ENCODE measurements around the gene SLCO1B1.

Gene SLCO1B1

DNA sequence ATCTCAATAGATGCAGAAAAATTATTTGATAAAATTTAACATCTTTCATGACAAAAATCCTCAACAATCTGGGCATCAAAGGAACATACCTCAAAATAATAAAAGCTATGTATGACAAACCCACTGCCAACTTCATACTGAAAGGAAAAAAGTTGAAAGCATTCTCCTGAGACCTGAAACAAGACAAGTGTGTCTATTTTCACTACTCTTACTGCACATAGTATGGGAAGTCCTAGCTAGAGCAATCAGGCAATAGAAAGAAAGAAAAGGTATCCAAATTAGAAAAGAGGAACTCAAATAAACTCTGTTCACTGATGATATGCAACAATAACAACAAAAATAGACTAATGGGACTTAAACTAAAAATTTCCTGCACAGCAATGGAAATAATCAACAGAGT, 90.1 kb downstream of the SLCO1B1 start:
- DNase-seq: no peak

DNA sequence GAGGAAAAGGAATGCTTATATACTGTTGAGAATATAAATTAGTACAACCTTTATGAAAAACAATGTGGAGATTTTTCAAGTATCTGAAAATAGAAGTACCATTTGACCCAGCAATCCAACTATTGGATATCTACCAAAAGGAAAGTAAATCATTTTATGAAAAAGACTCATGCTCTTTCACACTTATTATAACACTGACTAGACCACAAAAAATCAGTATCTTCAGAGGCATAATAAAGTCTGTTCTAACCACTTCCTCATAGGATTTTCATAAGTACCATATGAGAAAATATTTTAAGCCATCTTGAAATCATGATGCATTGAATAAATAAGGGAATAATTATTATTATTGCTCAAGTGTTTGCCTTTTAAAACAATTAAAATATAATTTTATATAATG, 90.8 kb downstream of the SLCO1B1 start:
- peak; percentile 30 to 57 for DNase-seq

DNA sequence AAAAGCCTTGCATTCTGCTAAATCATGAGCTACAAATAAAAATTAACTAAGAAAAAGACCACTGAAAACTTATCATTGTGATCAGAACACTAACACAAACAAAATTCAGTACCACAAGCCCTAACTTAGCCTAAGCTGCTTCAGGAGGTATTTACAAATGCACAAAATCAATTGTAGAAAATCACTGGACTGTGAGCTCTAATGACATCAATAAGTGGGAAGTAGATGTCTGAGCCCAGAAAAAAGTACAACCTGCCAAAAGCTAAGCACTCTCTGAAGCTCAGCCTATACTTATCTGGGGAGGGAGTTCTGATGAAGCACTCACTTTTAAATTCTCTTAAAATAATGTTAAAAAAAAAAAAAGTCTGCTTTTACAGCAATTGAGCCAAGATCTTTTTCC, 92.9 kb downstream of the SLCO1B1 start:
- DNase-seq: no peak

DNA sequence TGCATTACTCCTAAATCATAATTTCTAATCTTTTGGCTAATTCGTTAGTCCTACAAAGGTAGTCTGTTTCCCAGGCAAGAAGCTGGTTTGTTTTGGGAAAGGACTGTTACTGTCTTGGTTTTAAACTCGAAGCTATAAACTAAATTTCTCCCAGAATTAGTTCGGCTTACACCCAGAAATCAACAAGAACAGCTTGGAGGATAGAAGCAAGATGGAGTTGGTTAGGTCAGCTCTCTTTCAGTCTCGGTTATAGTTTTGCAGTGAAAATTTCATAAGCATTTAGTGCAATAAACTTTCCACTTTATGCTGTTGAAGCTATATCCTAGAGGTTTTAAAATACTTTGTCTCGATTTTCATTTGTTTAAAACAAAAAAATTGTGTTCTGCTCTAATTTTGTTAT, 103.4 kb downstream of the SLCO1B1 start:
- DNase-seq: no peak

DNA sequence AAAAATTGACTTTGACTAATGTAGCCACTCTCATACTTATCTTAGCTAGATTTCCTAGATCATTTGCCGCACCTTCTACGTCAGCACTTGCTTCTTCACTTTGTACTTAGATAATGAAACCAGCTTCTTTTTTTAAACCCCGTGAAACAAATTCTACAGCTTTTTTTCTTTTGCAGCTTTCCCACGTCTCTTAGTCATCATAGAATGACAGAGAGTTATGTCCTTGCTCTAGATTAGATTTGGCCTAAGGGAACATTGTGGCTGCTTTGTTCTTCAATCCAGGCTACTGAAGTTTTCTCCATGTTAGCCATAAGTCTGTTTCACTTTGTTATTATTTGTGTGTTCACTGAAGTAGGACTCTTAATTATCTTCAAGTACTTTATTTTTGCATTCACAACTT, 108.9 kb downstream of the SLCO1B1 start:
- DNase-seq: no peak

DNA sequence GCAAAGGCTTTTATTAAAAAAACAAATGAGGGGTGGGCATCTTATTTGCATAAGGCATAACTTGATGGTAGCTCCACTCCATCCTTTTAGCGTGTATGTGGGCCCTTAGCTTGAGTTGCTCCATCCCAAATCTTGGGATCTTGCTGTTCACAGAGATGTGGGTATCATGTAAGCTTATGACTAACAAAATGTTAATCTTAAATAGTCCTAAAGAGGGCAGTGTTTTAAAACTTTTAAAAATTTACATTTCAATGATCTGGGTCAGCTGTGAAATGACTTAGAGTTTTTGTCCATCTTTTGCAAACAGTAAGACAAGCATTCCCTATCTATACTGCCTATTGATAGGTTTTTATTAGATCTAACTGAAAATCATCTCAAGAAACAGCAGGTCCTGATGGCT, 117.7 kb downstream of the SLCO1B1 start:
- peak; percentile 44 to 69 for DNase-seq

DNA sequence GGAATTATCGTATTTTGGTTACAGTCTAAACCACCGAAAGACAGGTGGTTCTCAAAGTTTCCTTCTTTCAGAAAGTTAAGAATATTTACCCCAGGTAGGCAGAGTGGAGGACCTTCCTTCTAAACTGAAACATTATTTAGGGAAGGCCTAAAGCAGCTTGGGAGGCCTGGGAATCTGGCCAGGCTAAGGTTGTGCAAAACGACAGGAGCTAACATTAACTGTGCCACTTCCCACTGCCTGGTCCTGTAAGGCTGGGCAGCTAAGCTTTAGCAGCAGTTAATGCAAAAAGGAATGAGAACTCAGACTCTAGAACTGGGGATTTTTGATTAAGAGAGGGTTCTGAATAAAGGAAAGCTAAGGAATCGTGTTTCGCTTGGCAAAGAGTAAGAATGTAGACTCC, 121.1 kb downstream of the SLCO1B1 start:
- no peak for DNase-seq

DNA sequence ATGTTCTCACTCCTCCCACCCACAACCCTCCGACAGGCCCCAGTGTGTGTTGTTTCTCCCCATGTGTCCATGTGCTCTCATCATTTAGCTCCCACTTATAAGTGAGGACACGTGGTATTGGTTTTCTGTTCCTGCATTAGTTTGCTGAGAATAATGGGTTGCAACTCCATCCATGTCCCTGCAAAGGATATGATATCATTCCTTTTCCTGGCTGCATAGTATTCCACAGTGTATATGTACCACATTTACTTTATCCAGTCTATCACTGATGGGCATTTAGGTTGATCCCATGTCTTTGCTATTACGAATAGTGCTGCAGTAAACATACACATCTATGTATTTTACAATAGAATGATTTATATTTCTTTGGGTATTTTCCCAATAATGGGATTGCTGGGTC, 126.2 kb downstream of the SLCO1B1 start:
- no peak for DNase-seq

DNA sequence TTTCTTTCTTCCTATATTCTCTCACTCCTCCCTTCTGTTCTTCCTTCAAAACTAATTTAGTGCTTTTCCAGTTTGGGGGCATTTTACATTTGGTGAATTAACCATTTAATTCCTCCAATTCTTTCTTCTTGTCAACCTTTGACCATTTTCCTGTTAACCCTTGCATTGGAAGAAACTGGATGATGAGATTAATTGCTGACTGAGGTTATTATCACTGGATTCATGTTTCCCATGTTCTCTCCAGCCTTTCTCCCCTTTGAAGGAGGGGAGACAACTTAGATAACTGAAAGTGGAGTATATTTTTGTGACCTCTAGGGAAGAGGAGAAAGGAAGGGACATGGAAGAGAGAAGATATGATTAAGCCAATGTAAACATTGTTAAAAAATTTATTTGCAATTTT, 133.2 kb downstream of the SLCO1B1 start:
- DNase-seq: no peak

DNA sequence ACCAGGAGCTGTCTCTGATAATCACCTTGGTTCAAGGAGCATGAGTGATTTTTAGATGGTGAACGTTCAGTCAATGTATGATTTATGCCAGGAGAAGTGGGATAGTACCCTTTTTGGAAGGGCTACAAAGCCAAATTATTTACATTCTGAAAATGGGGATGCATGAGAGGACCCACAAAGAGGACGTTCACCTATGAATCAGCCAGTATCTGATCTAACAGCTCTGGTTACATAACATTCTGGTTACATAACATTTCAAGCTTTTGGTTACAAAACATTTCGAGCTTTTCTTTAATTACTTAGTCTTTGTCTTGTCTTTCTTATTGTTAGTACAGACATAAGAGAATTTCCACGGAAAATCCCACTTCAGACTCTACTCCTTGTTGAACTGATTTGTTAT, 134.9 kb downstream of the SLCO1B1 start:
- no peak for DNase-seq

DNA sequence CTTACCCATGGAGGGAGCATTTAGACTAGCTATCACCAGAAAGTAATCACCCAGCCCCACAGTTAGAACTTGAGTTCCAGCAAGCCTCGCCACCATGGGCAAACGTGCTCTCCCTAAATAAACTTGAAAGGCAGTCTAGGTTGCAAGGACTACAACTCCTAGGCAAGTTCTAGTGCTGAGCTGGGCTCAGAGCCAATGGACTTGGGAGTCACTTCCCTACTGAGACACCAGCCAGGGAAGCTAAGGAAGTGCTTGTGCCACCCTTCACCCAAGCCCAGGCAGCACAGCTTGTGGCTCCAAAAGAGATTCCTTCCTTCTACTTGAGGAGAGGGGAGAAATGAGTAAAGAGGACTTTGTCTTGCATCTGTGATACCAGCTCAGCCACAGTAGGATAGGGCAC, 145.8 kb downstream of the SLCO1B1 start:
- peak in 1 of 2 experiments; percentile 11 for DNase-seq

Data from Kasumi-1 (cell line).